ENCODE measurements around the gene NUTM2D.
"Not testable (repeated sequence)": the region's sequence is repeated elsewhere in the genome, so short reads cannot be mapped to it uniquely, and the experiment has no call there.

NUTM2D gene, protein sequence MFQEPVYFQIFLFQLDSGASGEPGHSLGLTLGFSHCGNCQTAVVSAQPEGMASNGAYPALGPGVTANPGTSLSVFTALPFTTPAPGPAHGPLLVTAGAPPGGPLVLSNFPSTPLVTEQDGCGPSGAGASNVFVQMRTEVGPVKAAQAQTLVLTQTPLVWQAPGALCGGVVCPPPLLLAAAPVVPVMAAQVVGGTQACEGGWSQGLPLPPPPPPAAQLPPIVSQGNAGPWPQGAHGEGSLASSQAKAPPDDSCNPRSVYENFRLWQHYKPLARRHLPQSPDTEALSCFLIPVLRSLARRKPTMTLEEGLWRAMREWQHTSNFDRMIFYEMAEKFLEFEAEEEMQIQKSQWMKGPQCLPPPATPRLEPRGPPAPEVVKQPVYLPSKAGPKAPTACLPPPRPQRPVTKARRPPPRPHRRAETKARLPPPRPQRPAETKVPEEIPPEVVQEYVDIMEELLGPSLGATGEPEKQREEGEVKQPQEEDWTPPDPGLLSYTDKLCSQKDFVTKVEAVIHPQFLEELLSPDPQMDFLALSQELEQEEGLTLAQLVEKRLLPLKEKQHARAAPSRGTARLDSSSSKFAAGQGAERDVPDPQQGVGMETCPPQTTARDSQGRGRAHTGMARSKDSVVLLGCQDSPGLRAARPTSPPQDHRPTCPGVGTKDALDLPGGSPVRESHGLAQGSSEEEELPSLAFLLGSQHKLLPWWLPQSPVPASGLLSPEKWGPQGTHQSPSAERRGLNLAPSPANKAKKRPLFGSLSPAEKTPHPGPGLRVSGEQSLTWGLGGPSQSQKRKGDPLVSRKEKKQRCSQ

DNA sequence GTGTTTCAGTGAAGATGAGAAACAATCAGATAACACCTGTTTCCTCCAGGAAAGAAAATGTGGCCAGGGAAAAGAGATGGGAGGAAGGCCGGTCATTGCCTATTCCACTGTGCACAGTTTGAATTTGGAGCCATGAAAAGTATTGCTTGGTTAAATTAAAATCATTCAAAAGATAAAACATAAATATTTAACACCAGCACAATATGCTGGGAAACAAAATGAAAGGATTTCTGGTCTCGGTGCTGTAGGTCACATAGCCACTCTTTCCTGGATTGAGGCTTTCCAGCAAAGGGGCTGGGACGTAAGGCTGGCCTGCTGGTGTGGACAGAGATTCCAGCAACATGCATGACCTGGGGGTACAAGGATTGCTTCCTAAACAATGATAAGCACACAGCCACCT, at the start of gene NUTM2D:
Gene NUTM2D (plus strand): TSS at position 301 of the 400 bp plus-strand sequence. CDS start 522 bp downstream, outside the sequence.
- DNase-seq: not testable (repeated sequence)

DNA sequence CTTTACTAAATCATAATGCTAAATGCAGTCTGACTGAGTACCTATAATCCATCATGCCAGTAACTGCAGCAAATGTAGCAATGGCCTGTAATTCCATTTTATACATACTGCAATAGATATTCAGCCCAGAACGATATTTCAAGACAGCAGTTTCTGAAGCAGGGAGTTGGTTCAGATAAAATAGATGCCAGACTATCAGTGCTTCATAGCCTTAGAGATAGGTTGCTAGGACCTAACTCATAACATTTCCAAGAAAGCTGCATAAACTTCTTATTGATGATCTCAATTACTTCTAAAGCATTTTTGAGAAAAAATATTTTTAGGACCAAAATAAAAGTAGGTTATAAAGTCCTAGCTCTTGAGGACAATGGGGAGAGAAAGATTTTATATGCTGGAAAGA, 48.8 kb upstream of the NUTM2D start:
- DNase-seq: not testable (repeated sequence)

DNA sequence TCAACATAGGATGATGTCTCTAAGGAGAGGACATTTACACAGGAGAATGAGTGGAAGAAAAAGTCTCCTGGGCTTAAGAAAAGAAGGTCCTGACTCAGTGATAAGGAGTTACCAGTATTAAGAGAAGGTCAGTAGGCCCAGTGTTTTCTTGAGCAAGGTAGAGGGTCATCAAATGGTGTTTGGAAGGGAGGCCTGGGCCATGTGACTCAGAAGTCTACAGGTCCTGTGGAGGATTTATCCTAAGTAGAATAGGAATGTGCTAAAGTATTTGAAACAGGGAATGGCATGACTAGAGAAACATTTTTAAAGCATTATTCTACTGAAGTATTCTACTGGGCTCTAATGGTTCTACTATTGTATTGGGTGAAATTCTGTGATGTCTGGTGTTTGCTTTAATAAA, 47.9 kb upstream of the NUTM2D start:
- DNase-seq: not testable (repeated sequence)

DNA sequence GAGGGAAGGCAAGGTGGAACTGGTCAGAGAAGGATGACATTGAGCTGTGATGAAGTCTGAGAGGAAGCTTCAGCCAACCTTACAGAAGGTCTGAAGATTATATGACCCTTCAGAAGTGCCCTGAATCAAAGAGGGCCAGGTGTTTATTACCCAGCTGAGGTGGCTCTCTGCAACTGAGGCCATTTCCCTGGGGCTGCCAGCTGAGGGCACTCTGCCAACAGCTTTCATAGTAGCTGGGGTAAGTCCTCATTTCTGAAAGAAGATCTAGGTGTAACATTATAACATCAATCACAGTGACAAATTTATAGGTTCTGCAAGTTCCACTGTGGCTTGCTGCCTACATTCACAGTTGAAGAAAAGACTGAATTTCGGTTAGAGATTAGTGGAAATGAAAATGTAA, 46.0 kb upstream of the NUTM2D start:
- DNase-seq: not testable (repeated sequence)

DNA sequence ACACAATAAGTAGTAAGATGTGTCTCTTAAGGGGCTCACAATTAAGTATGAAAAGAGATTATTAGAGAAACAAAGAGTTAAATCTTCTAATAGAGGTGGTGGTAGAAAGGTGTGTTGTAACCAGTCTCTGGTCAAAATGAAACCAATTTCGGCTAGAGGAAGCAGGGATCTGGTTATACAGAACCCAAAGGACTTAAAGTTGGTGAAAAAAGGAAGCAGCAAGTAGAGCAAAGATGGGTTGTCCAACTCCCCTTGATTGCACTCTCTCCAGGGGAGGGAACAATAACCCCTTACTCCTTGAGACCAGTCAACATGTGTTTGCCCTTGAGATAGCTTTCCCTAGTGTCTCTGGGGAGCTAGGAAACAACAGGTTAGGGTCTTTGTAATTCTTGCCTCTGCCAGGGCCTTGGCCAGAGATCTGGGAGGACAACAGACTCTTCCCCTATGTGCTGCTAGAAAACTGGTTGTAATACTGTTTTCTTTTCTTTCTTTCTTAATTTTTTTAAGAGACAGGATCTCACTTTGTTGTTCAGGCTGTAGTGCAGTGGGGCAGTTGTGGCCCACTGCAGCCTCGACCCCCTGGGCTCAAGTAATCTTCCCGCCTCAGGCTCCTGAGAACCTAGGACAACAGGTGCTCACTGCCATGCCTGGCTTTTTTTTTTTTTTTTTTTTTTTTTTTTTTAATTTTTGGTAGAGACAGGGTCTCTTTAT, 43.7 kb upstream of the NUTM2D start:
- DNase-seq: not testable (repeated sequence)

DNA sequence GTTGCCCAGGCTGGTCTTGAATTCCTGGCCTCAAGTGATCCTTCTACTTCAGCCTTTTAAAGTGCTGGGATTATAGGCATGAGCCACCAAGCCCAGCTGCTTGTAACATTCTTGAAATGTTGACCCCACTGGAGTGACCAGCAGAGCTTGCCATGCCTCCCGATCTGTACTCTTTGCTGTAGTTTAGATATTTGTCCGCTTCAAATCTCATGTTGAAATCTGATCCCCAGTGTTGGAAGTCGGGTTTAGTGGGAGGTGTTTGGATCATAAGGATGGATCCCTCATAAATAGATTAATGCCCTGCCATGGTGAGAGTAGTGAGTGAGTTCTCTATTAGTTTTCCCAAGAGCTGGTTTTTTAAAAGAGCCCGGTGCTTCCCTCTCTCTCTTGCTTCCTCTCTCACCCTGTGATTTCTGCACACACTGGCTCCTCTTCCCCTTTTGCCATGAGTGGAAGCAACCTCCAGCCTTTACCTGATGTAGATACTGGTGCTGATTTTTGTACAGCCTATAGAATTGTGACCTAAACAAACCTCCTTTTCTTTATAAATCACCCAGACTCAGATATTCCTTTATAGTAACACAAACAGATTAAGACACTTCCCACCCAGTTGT, 43.1 kb upstream of the NUTM2D start:
- not testable (repeated sequence) for DNase-seq

DNA sequence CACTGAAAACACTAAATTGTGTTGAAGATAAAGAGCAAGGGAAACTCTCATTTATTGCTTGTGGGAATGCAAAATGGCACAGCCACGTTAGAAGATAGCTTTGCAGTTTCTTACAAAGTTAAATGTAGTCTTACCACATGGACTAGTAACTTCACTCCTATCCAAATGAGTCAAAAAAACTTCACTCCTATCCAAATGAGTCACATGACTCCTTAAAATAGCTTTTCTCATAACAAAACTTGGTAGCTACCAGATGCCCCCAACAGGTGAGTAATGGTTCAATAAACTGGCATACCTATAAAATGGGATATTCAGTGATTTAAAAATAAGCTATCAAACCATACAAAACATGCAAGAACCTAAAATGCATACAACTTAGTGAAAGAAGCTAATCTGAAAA, 36.0 kb upstream of the NUTM2D start:
- DNase-seq: not testable (repeated sequence)

DNA sequence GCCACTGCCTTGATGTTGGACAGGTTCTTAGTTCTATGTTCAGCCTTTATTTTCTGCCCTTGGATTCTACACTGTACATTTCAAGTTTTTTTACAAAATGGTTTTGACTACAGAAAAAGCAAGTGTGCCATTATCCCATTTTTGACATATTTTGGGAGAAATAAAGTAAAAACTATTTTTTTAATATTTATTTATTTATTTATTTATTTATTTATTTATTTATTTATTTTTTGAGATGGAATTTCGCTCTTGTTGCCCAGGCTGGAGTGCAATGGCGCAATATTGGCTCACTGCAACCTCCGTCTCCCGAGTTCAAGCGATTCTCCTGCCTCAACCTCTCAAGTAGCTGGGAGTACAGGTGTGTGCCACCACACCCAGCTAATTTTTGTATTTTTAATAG, 33.0 kb upstream of the NUTM2D start:
- not testable (repeated sequence) for DNase-seq

DNA sequence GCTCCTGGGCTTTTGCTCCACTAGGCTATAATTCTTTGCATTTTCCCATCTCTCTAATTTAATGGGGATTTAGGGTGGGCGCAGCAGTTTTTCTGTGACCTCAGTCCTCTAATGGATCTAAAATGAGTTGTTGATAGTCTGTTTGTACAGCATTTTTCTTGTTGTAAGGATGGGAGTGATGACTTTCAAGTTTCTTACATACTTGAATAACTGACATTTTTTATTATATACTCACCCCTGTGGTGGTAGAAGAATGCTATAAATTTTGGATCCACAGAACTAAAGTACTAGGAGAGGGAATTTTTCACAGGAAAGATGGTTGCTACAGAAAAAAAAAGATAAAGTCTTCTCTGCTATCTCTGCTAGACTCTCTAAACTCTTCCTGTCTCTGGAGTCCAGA, 29.6 kb upstream of the NUTM2D start:
- not testable (repeated sequence) for DNase-seq

DNA sequence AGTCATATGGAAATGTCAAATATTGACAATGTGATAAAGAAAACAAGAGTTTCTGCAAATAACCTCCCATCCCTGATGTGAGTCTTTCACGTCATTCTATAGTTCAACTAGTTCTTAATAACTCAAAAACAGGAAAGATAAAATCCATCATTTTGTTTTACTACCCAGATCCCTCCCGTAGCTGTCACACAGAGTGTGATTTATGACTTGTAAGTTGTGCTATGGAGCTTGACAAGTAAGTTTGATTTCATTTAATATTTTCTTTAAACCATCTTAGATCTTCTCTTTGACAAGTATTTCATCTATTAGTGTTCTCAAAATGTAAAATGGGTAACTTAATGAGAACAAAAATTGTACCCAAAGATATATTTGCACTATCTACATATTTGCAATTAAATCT, 28.4 kb upstream of the NUTM2D start:
- not testable (repeated sequence) for DNase-seq

DNA sequence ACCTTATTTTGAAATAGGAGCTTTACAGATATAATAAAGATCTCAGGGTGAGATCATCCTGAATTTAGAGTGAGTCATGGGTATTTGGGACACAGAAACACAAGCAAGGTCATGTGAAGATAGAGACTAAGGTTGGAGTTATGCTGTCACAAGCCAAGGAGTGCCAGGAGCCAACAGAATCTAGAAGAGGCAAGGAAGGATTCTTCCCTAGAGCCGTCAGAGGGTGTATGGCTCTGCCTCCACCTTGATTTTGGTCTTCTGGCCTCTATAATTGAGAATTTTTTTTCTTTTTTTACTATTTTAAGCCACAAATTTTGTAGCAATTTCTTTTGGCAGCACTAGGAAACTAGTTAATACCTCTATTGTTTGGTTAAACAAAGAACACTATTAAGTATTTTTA, 24.9 kb upstream of the NUTM2D start:
- DNase-seq: not testable (repeated sequence)

DNA sequence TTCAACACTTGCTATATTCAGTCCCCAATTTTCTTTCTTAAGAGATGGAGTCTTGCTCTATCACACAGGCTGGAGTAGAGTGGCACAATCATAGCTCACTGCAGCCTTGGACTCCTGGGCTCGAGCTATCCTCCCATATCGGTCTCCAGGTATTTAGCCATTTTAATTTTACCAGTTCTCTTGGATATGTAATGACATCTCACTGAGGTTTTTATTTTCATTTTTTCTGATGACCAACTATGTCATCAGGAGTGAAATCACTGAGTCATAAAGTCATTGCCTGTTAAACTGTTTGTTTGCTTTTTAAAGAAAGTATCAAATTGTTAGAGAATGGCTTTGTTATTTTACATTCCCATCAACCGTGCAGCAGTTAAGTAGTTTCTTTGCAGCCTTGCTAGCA, 17.1 kb upstream of the NUTM2D start:
- DNase-seq: not testable (repeated sequence)

DNA sequence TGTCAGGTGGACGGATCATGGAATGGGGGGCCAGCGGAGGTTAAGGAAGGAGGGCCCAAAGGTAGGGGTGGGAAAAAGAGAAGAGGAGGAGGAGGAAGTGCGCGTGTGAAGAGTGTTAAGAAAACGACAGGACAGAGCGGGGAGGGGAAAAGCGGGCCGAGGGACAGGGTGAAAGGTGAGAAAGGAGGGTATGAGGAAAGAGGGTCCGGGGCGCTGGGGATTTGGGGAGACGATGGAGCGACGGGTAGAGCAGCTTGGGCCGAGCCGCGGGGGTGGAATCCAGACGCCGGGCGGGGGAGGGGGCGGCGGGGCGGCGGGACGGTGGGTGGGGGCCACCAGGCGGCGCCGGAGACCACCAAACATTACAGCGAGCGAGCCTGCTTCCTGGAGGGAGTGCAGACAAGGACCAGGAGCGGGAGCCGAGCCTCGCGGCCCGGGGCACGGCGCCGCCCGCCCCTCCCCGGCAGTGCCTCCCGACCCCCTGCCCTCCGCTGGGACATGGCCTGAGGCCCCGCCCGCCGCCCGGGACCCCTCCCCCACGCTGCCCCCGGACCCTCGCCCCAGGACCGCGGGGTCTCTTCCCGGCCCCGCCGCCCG, 15.9 kb upstream of the NUTM2D start:
- DNase-seq: not testable (repeated sequence)

DNA sequence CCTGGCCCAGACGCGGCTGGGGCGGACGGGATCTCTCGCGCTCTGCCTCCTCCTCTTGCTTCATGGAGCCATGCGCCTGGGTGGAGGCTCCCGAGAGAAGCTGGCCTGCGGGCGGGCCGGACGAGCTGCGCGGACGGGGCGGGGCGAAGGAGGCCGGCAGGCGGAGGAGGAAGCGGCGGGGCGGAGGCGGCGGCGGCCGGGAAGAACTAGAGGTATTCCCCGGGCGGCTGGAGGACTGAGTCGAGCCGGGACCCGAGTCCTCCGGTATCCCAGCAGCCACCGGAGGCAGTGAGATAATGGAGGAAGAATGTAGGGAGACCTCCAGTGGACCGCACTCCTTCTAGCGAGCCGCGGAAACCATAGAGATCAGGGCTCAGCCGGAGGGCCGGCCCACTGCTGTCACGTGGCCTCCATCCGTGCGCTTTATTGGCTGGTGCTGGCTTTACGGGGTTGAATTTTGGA, 15.3 kb upstream of the NUTM2D start:
- DNase-seq: peak; percentile 20 to 70 (median 43)

DNA sequence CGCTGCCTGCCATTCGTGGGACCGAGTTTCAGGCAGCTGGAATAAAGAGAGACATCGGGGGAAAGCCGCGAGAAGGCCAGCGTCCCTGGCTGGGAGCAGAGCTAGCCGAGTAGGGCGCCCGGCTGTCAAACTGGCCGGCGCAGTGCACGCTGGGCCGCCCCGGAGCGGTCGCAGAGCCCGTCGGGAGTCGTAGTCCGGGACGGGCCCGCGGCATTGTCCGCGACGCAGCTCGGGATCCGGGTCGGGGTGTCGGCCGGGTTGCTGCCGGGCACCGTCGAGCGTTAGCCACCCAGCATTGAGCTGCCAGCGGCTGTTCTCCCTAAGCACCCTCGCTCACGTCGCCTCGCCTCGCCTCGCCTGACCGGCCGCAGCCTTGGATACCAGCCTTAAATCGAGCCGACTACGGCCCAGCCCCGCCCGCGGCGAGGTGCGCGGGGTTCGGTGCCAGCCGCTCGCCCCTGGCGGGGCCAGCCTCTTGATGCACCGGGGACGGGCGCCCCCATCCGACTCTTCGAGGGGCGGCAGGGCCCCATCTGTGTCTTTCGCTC, 14.8 kb upstream of the NUTM2D start:
- DNase-seq: peak; percentile 51 to 81 (median 57)

DNA sequence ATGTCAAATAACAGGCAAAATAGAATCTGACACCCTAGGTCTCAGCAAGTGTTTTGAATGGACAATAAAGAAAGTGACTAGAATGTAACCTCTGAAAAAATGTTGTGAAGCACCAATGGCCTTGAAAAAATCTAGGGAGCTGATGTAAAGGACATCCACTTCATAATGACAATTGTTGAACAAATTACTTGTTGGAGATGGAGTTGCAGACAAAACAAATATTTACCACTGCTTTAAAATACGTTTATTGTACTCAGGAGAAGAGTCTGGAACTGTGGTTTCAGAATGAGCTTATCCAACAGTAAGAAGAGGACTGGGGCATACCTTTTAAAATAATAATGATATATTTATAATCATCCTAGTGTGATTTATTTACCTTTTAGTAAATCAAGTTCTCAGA, 11.8 kb upstream of the NUTM2D start:
- DNase-seq: not testable (repeated sequence)

DNA sequence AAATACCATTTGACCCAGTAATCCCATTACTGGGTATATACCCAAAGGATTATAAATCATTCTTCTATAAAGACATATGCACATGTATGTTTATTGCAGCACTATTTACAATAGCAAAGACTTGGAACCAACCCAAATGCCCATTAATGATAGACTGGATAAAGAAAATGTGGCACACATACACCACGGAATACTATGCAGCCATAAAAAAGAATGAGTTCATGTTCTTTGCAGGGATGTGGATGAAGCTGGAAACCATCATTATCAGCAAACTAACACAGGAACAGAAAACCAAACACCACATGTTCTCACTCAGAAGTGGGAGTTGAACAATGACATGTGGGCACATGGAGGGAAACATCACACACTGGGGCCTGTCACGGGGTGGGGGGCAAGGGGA, 7.4 kb upstream of the NUTM2D start:
- DNase-seq: not testable (repeated sequence)

DNA sequence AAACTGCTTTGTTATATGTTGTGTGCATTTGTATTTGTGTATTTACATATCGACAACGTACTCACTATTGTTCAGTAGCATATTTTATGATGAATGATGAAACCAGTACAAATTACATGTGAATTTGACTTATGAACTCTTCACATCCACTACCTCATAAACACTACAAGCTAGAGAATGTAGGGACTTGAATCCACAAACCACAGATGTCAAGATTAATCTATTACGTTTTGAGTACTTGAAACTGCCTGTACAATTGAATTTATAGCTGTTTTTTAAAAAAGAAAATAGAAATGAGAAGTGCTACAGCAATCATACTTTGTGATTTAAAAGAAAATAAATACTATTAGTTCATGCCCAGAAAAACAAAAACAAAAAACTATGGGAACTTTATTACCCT, 4.7 kb upstream of the NUTM2D start:
- DNase-seq: not testable (repeated sequence)

DNA sequence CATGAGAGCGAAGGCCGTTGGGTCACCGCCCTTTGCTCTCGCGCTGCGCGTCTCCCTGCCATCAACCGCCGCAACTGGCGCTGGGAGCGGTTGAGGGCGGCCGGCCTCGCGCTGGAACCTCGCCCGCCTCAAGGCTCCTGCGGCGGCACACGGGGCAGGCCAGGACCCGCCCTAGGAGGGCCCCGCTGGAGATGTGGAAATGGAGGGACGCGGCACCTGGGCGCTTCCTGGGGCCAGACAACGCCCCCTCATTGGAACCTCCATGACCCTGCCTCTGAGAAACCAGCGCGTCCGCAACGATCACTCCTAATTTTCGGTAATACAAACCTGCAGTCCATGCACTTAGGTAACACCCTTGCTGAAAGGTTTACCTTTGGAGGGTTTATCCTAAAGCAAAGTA, 2.4 kb upstream of the NUTM2D start:
- DNase-seq: not testable (repeated sequence)

DNA sequence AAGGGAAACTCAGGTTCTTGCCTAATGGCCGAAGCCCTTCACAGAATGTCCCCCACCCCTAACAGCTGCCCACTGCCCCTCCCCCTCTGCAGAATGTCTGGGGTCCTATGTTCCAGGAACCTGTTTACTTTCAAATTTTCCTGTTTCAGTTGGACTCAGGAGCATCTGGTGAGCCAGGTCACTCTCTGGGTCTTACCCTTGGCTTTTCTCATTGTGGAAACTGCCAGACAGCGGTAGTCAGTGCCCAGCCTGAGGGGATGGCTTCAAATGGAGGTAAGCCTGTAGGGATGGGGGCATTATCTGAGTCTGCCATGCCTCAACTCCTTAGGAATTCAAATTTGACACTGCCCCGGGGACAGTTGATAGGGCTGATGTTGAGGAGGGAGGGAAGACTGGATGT, 615 bp downstream of the NUTM2D start:
- not testable (repeated sequence) for DNase-seq

DNA sequence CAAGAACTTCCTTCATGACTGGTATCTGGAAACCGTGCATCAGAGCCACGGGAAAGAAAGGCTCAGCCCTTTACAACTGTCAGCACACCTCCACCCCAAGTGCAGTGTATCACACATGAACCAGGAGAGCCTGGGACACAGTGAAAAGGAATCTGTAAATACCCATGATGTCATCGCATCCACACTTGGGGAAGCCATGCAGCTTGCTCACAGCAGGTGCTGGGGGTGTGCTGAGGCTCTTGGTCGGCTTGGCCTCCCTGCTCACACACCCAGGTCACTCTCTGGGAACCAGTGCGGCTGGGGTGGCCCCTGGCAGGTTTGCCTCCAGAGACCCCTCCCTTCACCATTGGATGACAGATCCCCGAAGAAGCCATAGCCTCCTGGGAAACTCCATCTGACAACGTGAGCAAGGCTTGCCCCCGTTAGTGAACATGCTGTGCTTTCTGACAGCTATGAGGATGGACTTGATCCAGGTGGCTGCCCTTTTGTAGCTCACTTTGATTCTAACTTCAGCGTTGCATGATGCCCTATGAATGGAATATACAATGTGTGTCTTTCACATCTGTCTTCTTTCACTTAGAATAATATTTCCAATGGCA, 12.1 kb downstream of the NUTM2D start:
- DNase-seq: not testable (repeated sequence)
